HG03103 (cell line): ENCODE results near the gene CSH2.
"Not testable (repeated sequence)": the region's sequence is repeated elsewhere in the genome, so short reads cannot be mapped to it uniquely, and the experiment has no call there.

ENCODE experiments used
- ATAC-seq: cut with Tn5 transposase; IDR thresholded peaks from one replicate; pipeline ENCODE4 v1.9.1; 2021; ENCODE audit warnings: low read depth; ENCODE audit not compliant: unreplicated experiment

Gene CSH2

DNA sequence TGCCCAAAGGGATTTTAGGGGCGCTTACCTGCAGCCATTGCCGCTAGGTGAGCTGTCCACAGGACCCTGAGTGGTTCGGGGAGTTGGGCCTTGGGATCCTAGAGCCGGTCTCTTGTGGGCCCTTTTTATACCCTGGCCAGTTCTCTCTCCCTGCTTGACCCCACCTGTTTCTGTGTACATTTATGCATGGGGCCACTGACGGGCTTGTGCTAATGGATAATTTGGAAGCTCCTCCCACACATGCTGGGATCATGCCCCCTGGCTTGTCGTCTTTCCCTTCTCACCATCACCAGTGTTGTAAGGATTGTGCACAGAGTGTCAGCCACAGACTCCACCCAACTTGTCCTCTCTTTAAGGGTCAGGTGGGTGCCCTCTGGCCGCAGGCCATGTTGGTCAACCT, at the start of gene CSH2:
Gene CSH2 (minus strand): TSS at position 101 of the 400 bp plus-strand sequence. CDS start 63 bp downstream, at position 38.
- not testable (repeated sequence) for ATAC-seq

GRCh38 chr17:63922402-63922801, 48.9 kb upstream of the CSH2 start:
- ATAC-seq = not testable (repeated sequence)

GRCh38 chr17:63920779-63921178, 47.3 kb upstream of the CSH2 start:
- not testable (repeated sequence) for ATAC-seq

- ATAC-seq = not testable (repeated sequence)
These were observed 46.6 kb upstream of the CSH2 start for GRCh38 chr17:63920050-63920449.

GRCh38 chr17:63919311-63919723, 45.8 kb upstream of the CSH2 start:
- no peak for ATAC-seq

DNA sequence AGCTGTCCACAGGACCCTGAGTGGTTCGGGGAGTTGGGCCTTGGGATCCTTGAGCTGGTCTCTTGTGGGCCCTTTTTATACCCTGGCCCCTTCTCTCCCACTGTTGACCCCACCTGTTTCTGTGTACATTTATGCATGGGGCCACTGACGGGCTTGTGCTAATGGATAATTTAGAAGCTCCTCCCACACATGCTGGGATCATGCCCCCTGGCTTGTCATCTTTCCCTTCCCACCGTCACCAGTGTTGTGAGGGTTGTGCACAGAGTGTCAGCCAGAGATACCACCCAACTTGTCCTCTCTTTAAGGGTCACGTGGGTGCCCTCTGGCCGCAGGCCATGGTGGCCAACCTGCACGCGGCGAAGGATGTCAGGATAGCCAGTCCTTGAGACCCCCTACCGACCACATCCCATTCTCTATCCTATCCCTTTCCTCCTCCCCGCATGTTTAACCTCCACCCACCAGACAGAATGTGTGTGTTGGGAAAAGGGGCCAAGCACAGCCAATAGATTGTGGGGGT, 45.4 kb upstream of the CSH2 start, which contains the start of gene GH1:
Gene GH1 (minus strand): TSS at position 51 of the 517 bp plus-strand sequence. CDS start 63 bp downstream, outside the sequence.
- not testable (repeated sequence) for ATAC-seq

DNA sequence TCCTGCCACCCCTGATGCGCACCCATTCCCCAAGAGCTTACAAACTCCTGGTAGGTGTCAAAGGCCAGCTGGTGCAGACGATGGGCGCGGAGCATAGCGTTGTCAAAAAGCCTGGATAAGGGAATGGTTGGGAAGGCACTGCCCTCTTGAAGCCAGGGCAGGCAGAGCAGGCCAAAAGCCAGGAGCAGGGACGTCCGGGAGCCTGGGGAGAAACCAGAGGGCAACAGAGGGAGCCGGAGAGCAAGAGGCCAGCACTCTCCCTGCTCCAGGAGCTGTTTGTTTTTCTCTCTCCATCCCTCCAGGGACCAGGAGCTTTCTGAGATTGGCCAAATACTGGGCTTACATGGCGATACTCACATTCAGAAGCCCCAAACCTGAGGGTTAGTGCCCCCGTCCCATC, 44.8 kb upstream of the CSH2 start:
- ATAC-seq = no peak

GRCh38 chr17:63917646-63918045, 44.2 kb upstream of the CSH2 start:
- ATAC-seq = no peak

DNA sequence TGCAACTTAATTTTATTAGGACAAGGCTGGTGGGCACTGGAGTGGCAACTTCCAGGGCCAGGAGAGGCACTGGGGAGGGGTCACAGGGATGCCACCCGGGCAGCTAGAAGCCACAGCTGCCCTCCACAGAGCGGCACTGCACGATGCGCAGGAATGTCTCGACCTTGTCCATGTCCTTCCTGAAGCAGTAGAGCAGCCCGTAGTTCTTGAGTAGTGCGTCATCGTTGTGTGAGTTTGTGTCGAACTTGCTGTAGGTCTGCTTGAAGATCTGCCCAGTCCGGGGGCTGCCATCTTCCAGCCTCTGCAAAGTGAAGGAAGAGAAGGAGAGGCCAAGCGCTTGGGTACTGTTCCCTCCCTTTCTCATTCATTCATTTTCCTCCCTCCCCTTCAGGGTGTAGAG, 43.7 kb upstream of the CSH2 start:
- ATAC-seq = not testable (repeated sequence)

GRCh38 chr17:63916566-63917185, 43.2 kb upstream of the CSH2 start:
- ATAC-seq = no peak

GRCh38 chr17:63915753-63916152, 42.3 kb upstream of the CSH2 start:
- ATAC-seq = not testable (repeated sequence)

DNA sequence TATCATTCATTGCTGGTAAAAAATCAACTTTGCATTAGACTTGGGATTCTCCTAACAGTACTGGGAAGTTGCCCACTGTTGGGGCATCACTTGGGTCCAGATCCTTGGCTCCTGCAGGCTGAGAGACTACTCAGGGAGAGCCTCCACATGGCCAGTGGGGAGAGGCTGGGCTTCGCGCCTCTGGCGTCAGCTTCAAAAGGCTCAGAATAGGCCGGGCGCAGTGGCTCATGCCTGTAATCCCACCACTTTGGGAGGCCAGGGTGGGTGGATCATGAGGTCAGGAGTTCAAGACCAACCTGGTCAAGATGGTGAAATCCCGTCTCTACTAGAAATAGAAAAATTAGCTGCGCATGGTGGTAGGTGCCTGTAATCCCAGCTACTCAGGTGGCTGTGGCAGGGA, 41.0 kb upstream of the CSH2 start:
- ATAC-seq = no peak

DNA sequence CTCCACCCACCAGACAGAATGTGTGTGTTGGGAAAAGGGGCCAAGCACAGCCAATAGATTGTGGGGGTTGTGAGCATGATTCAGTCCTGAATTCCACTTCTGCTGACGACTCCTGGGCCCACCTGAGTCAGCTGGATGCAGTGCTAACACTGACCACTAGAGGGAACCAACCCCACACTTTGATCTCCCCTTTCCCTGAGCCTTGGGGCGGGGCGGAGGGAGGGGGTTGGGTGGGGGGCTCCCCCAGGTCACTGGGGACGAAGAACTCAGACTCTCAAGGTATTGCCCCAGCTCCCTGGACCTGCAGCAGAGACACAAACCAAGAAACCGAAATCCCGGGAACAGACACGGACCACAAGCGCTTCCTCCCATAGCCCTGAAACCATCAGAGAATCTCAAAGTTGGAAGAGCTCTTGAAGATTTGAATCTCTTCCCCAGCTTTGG, 38.2 kb upstream of the CSH2 start:
- ATAC-seq = no peak

- no peak for ATAC-seq
These were observed 37.7 kb upstream of the CSH2 start, which contains the start of gene CSHL1 for GRCh38 chr17:63911041-63911635. Gene CSHL1 (minus strand): TSS chr17:63911258. CDS start chr17:63911196, 62 bp downstream.

GRCh38 chr17:63910096-63910495, 36.6 kb upstream of the CSH2 start:
- no peak for ATAC-seq

DNA sequence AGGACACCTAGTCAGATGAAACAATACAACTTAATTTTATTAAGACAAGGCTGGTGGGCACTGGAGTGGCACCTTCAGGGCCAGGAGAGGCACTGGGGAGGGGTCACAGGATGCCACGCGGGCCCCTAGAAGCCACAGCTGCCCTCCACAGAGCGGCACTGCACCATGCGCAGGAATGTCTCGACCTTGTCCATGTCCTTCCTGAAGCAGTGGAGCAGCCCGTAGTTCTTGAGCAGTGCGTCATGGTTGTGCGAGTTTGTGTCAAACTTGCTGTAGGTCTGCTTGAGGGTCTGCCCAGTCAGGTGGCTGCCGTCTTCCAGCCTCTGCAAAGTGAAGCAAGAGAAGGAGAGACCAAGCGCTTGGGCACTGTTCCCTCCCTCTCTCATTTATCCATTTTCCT, 36.1 kb upstream of the CSH2 start:
- ATAC-seq = not testable (repeated sequence)

GRCh38 chr17:63907161-63907778, 33.8 kb upstream of the CSH2 start:
- not testable (repeated sequence) for ATAC-seq

DNA sequence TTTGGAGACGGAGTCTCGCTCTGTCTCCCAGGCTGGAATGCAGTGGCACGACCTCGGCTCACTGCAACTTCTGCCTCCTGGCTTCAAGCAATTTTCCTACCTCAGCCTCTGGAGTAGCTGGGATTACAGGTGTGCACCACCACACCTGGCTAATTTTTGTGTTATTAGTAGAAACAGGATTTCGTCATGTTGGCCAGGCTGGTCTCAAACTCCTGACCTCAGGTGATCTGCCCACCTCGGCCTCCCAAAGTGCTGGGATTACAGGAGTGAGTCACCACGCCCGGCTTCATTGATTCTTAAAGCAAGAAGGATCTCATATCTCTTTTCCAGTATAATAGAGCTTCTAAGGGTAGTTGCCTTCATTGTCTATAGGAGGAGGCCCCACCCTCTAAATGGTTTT, 31.3 kb upstream of the CSH2 start:
- not testable (repeated sequence) for ATAC-seq

DNA sequence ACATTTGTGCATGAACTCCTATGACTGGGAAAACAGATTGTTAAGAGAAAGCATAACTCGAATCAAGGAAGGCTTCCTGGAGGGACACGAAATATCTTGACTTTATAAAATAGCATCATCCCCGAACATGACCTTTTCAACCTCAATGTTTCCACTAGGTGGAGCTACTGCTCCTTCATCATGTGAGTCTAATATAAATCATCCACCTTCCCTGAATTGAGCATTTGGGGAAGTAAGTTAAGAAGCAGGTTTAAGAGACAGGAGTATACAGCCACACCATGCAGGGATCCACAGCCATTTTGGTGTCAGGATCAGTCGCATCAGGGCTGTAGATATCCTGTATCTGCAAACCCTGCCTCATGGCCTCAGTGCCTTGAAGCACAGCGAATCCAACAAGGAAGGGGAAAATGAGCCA, 30.3 kb upstream of the CSH2 start:
- not testable (repeated sequence) for ATAC-seq

- not testable (repeated sequence) for ATAC-seq
These were observed 28.5 kb upstream of the CSH2 start for GRCh38 chr17:63901971-63902370.
